KOPT-K1 (cell line): ENCODE data around the gene CAMKK2.
"Not testable (repeated sequence)": the region's sequence is repeated elsewhere in the genome, so short reads cannot be mapped to it uniquely, and the experiment has no call there.

Experiments used
- H3K27ac ChIP-seq: fragments of 200-600 bp; sonication (generic); 2 replicates; pipeline ENCODE4 v1.5.1; 2016; ENCODE audit warnings: antibody characterized with exemption, mild to moderate bottlenecking, low read depth, low read length; ENCODE audit not compliant: poor library complexity, severe bottlenecking
- H3K36me3 ChIP-seq: fragments of 200-600 bp; sonication (generic); 2 replicates; pipeline ENCODE4 v1.5.1; 2017; ENCODE audit warnings: antibody characterized with exemption, mild to moderate bottlenecking, low read length, moderate library complexity; ENCODE audit not compliant: insufficient read depth
- H3K9me3 ChIP-seq: fragments of 200-600 bp; sonication (generic); 2 replicates; pipeline ENCODE4 v1.5.1; 2017; ENCODE audit warnings: antibody characterized with exemption, low read length, mild to moderate bottlenecking; ENCODE audit not compliant: insufficient read depth, poor library complexity, severe bottlenecking

CAMKK2 gene

GRCh38 chr12:121218588-121219352 is 77.7 kb downstream of the CAMKK2 start:
- H3K27ac ChIP-seq = no peak overlapping the region
- H3K36me3 ChIP-seq = peaks cover 44% of the 10 kb centered on the region
- H3K9me3 ChIP-seq = no peaks in the 10 kb centered on the region

- Histone ChIP-seq H3K36me3 (peaks cover 51% of the 10 kb centered on the region), H3K9me3 (no peaks in the 10 kb centered on the region), H3K27ac (no peak overlapping the region)
Measured at GRCh38 chr12:121217761-121218160, 78.7 kb downstream of the CAMKK2 start.

GRCh38 chr12:121217063-121217462 is 79.4 kb downstream of the CAMKK2 start:
- H3K9me3 ChIP-seq = no peaks in the 10 kb centered on the region
- no peak overlapping the region for H3K27ac ChIP-seq
- peaks cover 51% of the 10 kb centered on the region for H3K36me3 ChIP-seq

- Histone ChIP-seq H3K27ac (no peak overlapping the region), H3K9me3 (no peaks in the 10 kb centered on the region), H3K36me3 (peaks cover 55% of the 10 kb centered on the region)
Measured at GRCh38 chr12:121216102-121216501, 80.4 kb downstream of the CAMKK2 start.

- Histone ChIP-seq H3K27ac (no peak overlapping the region), H3K9me3 (no peaks in the 10 kb centered on the region), H3K36me3 (peaks cover 50% of the 10 kb centered on the region)
Measured at GRCh38 chr12:121214855-121215745, 81.4 kb downstream of the CAMKK2 start.

- Histone ChIP-seq H3K27ac (no peak overlapping the region), H3K36me3 (peaks cover 46% of the 10 kb centered on the region), H3K9me3 (no peaks in the 10 kb centered on the region)
Measured at GRCh38 chr12:121214166-121214777, 82.2 kb downstream of the CAMKK2 start.

GRCh38 chr12:121212875-121213274 is 83.6 kb downstream of the CAMKK2 start:
- Histone ChIP-seq H3K36me3 (peaks cover 32% of the 10 kb centered on the region), H3K27ac (no peak overlapping the region), H3K9me3 (no peaks in the 10 kb centered on the region)

GRCh38 chr12:121209624-121210572 is 86.6 kb downstream of the CAMKK2 start, which contains the start of gene P2RX4:
TSS of gene P2RX4 (plus strand) at chr12:121210129. CDS start at chr12:121210165, 36 bp downstream.
- H3K9me3 ChIP-seq = no peaks in the 10 kb centered on the region
- peaks cover 19% of the 10 kb centered on the region for H3K36me3 ChIP-seq
- H3K27ac ChIP-seq = peak within 1 kb of the TSS; percentile 78

GRCh38 chr12:121209221-121209620 is 87.3 kb downstream of the CAMKK2 start:
- Histone ChIP-seq H3K36me3 (peaks cover 19% of the 10 kb centered on the region), H3K27ac (peak overlapping the region; percentile 78), H3K9me3 (no peaks in the 10 kb centered on the region)

- H3K27ac ChIP-seq, H3K9me3 ChIP-seq: not testable (repeated sequence)
- H3K36me3 ChIP-seq = peaks cover 14% of the 10 kb centered on the region
Measured at GRCh38 chr12:121208571-121208970, 87.9 kb downstream of the CAMKK2 start.

GRCh38 chr12:121205491-121205890 is 91.0 kb downstream of the CAMKK2 start:
- Histone ChIP-seq H3K27ac (no peak overlapping the region), H3K9me3 (no peaks in the 10 kb centered on the region), H3K36me3 (no peaks in the 10 kb centered on the region)

GRCh38 chr12:121203482-121203881 is 93.0 kb downstream of the CAMKK2 start:
- no peak overlapping the region for H3K27ac ChIP-seq
- H3K9me3 ChIP-seq = no peaks in the 10 kb centered on the region
- no peaks in the 10 kb centered on the region for H3K36me3 ChIP-seq

GRCh38 chr12:121202407-121203355 is 93.8 kb downstream of the CAMKK2 start:
- H3K27ac ChIP-seq = no peak overlapping the region
- H3K36me3 ChIP-seq = no peaks in the 10 kb centered on the region
- no peaks in the 10 kb centered on the region for H3K9me3 ChIP-seq
